Measurements from ENCODE around the gene STX8. TPM values are rescaled to one million over a fixed set of nuclear protein-coding genes. Genes with fewer than 3 reads are reported as not detected.

The STX8 gene
- total RNA-seq, 1 experiment from 2014 or later = 38.8 TPM

- TF ChIP-seq, protein P1, sequence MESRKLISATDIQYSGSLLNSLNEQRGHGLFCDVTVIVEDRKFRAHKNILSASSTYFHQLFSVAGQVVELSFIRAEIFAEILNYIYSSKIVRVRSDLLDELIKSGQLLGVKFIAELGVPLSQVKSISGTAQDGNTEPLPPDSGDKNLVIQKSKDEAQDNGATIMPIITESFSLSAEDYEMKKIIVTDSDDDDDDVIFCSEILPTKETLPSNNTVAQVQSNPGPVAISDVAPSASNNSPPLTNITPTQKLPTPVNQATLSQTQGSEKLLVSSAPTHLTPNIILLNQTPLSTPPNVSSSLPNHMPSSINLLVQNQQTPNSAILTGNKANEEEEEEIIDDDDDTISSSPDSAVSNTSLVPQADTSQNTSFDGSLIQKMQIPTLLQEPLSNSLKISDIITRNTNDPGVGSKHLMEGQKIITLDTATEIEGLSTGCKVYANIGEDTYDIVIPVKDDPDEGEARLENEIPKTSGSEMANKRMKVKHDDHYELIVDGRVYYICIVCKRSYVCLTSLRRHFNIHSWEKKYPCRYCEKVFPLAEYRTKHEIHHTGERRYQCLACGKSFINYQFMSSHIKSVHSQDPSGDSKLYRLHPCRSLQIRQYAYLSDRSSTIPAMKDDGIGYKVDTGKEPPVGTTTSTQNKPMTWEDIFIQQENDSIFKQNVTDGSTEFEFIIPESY (IDR thresholded peaks at IDR 0.05; ENCODE audit: extremely low read depth, insufficient replicate concordance, low read length) = no peak
- no peak for TF ChIP-seq MAX (IDR thresholded peaks at IDR 0.05)
- no peak for TF ChIP-seq SP1 (IDR thresholded peaks at IDR 0.05; ENCODE audit: low read depth)
- CTCF ChIA-PET = no interaction called here
- Histone ChIP-seq H2AFZ (ENCODE audit: low read depth, low read length, poor library complexity, severe bottlenecking) (no peak overlapping the region), H3K4me3 (replicated peaks in 1 of 2; ENCODE audit: low read depth in 1 of 2, low read length in 2 of 2) (no peak overlapping the region), H3K4me2 (ENCODE audit: low read length) (no peak overlapping the region), H3K9me2 (ENCODE audit: insufficient read depth) (no peaks in the 10 kb centered on the region), H3K9ac (ENCODE audit: low read length) (no peak overlapping the region), H3K79me2 (ENCODE audit: insufficient read depth, low read length) (no peaks in the 10 kb centered on the region), H3K9me3 (ENCODE audit: control insufficient read depth in 1 of 2, insufficient read depth in 1 of 2, low read depth in 1 of 2, low read length in 2 of 2) (no peaks in the 10 kb centered on the region), H3K27ac (ENCODE audit: low read depth, low read length) (no peak overlapping the region), H3K4me1 (ENCODE audit: control insufficient read depth in 1 of 2, insufficient read depth in 2 of 2, low read length in 2 of 2) (no peaks in the 10 kb centered on the region), H4K20me1 (ENCODE audit: insufficient read depth) (no peaks in the 10 kb centered on the region), H3K36me3 (ENCODE audit: control insufficient read depth in 1 of 2, insufficient read depth in 2 of 2, low read length in 2 of 2) (no peaks in the 10 kb centered on the region), H3K27me3 (ENCODE audit: insufficient read depth, low read length) (no peaks in the 10 kb centered on the region)
- intact Hi-C loops (cut with micrococcal nuclease) = no loop called here
- POLR2A ChIA-PET = no interaction called here
- ATAC-seq (no peak), DNase-seq (ENCODE audit: low read depth, low spot score) (no peak)
- BruUV-seq (replicated peaks) = no TSS peak
- RAD21 ChIA-PET (ENCODE audit: low non-redundant PET in 1 of 2, low total read pairs in 2 of 2, uncharacterized antibody in 2 of 2, unreplicated experiment in 2 of 2) = no interaction called here
These were observed 295.7 kb downstream of the STX8 start for GRCh38 chr17:9279893-9280292.

DNA sequence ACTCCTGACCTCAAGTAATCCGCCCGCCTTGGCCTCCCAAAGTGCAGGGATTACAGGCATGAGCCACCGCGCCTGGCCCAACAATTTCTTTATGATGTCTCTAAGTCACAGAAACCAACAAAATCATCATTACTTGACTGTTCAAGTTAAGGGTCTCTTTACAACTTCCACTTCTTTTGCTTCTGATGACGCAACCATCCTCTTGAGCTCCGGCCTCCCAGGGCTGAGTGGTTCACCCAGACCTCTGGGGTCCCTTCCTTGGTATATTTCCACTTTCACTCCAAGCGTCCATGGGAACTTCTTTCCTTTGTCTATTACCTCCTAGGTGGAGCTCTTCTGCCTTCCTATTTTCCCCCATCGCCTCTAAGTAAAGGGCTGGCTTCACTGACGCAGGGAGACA lies 300.6 kb downstream of the STX8 start:
- intact Hi-C loops (cut with micrococcal nuclease) = no loop called here
- no peaks in the 10 kb centered on the region for H3K36me3 ChIP-seq (ENCODE audit: control insufficient read depth in 1 of 2, insufficient read depth in 2 of 2, low read length in 2 of 2)
- ChIA-PET POLR2A (interaction anchor here (0.7 kb wide), 1 partner anchor 22 kb away, joined by 7 read pairs; no protein-coding TSS in a partner anchor), CTCF (interaction anchor here (0.7 kb wide), 1 partner anchor 354 kb away, joined by 3 read pairs; no protein-coding TSS in a partner anchor), RAD21 (ENCODE audit: low non-redundant PET in 1 of 2, low total read pairs in 2 of 2, uncharacterized antibody in 2 of 2, unreplicated experiment in 2 of 2) (no interaction called here)
- H3K9me2 ChIP-seq (ENCODE audit: insufficient read depth) = no peaks in the 10 kb centered on the region
- H3K9ac ChIP-seq (ENCODE audit: low read length) = no peak overlapping the region
- no peaks in the 10 kb centered on the region for H4K20me1 ChIP-seq (ENCODE audit: insufficient read depth)
- no peaks in the 10 kb centered on the region for H3K4me1 ChIP-seq (ENCODE audit: control insufficient read depth in 1 of 2, insufficient read depth in 2 of 2, low read length in 2 of 2)
- no peak overlapping the region for H3K4me3 ChIP-seq (replicated peaks in 1 of 2; ENCODE audit: low read depth in 1 of 2, low read length in 2 of 2)
- TF ChIP-seq EZH2phosphoT487 (IDR thresholded peaks at IDR 0.05; ENCODE audit: borderline replicate concordance) (no peak), EZH2 (IDR thresholded peaks at IDR 0.05) (no peak), SRF (IDR thresholded peaks at IDR 0.05; ENCODE audit: low read depth) (no peak), JUND (IDR thresholded peaks at IDR 0.05) (no peak), FOSL1 (IDR thresholded peaks at IDR 0.05; ENCODE audit: low read depth) (no peak), ATF3 (IDR thresholded peaks at IDR 0.05) (no peak)
- TF ChIP-seq, protein P1 (IDR thresholded peaks at IDR 0.05; ENCODE audit: extremely low read depth, insufficient replicate concordance, low read length) = no peak
- H3K9me3 ChIP-seq (ENCODE audit: control insufficient read depth in 1 of 2, insufficient read depth in 1 of 2, low read depth in 1 of 2, low read length in 2 of 2) = no peaks in the 10 kb centered on the region
- ATAC-seq = no peak
- H3K4me2 ChIP-seq (ENCODE audit: low read length) = no peak overlapping the region
- BruUV-seq (replicated peaks) = no TSS peak
- DNase-seq (ENCODE audit: low read depth, low spot score) = no peak
- no peak overlapping the region for H3K27ac ChIP-seq (ENCODE audit: low read depth, low read length)
- no peak overlapping the region for H2AFZ ChIP-seq (ENCODE audit: low read depth, low read length, poor library complexity, severe bottlenecking)
- H3K27me3 ChIP-seq (ENCODE audit: insufficient read depth, low read length) = no peaks in the 10 kb centered on the region
- H3K79me2 ChIP-seq (ENCODE audit: insufficient read depth, low read length) = no peaks in the 10 kb centered on the region
